ENCODE data around the gene DHRS3. TPM values are rescaled to one million over a fixed set of nuclear protein-coding genes. Genes with fewer than 3 reads are reported as not detected.

The DHRS3 gene
- polyA plus RNA-seq, 1 of the 3 experiments (the other 2 are of a cell fraction) = 44.8 TPM

- TF ChIP-seq CHD2 (IDR thresholded peaks at IDR 0.05; ENCODE audit: low read length, partially characterized antibody) (no peak), RFX5 (IDR thresholded peaks at IDR 0.05; ENCODE audit: low read length) (no peak)
Measured at GRCh38 chr1:12665511-12665910, 47.5 kb upstream of the DHRS3 start (continued).

DNA sequence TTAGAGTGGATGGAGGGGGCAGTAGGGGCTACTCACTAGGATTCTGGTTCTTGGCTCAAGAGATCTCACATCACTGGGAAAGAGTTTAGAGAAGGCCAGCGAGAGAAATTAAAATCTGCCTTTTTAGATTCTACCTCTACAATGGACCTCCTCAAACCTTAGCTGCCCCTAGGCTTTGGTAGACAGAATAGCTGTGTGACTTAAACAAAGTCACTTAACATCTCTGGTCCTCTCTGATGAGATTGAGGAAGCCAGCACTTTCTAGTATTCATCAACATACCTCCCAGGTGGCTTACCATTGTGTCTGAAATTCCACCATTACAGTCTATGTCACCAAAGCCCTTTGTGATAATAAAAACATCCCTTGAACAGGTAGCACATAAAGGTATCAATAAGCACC is 44.5 kb upstream of the DHRS3 start:
- H3K4me2 ChIP-seq = no peak overlapping the region
- ChIA-PET POLR2A (no interaction called here), CTCF (interaction anchor here (1.2 kb wide), 1 partner anchor 349 kb away, joined by 4 read pairs; no protein-coding TSS in a partner anchor)
- H3F3A ChIP-seq (replicated peaks; ENCODE audit: insufficient read depth) = no peaks in the 10 kb centered on the region
- H3K4me3 ChIP-seq (ENCODE audit: low read depth in 2 of 2, low read length in 1 of 2) = no peak overlapping the region
- H4K20me1 ChIP-seq (ENCODE audit: insufficient read depth) = no peaks in the 10 kb centered on the region
- H3K27ac ChIP-seq (ENCODE audit: low read depth in 2 of 2, low read length in 1 of 2) = no peak overlapping the region
- no peaks in the 10 kb centered on the region for H3K79me2 ChIP-seq (ENCODE audit: insufficient read depth)
- no peak for DNase-seq
- no peak overlapping the region for H3K9ac ChIP-seq
- no peaks in the 10 kb centered on the region for H3K9me2 ChIP-seq
- no peaks in the 10 kb centered on the region for H3K9me3 ChIP-seq
- H2AFZ ChIP-seq (ENCODE audit: low read depth) = no peak overlapping the region
- H3K4me1 ChIP-seq (ENCODE audit: control insufficient read depth in 1 of 2, insufficient read depth in 2 of 2, low read depth in 1 of 2, low read length in 1 of 2) = no peaks in the 10 kb centered on the region
- WGBS (ENCODE audit: low lambda C conversion rate) = 7% methylated on average over 1 of the region's 1 CpG
- no peak for TF ChIP-seq ZBTB33 (IDR thresholded peaks at IDR 0.05; ENCODE audit: borderline replicate concordance, low read depth)
- no peak for TF ChIP-seq MXI1 (IDR thresholded peaks at IDR 0.05; ENCODE audit: low read depth, low read length)
- no peak for TF ChIP-seq SMC3 (IDR thresholded peaks at IDR 0.05; ENCODE audit: low read depth, low read length)
- no peaks in the 10 kb centered on the region for H3K36me3 ChIP-seq (replicated peaks in 1 of 2; ENCODE audit: control insufficient read depth in 1 of 2, insufficient read depth in 2 of 2, low read length in 1 of 2)
- no peaks in the 10 kb centered on the region for H3K27me3 ChIP-seq (ENCODE audit: insufficient read depth)

DNA sequence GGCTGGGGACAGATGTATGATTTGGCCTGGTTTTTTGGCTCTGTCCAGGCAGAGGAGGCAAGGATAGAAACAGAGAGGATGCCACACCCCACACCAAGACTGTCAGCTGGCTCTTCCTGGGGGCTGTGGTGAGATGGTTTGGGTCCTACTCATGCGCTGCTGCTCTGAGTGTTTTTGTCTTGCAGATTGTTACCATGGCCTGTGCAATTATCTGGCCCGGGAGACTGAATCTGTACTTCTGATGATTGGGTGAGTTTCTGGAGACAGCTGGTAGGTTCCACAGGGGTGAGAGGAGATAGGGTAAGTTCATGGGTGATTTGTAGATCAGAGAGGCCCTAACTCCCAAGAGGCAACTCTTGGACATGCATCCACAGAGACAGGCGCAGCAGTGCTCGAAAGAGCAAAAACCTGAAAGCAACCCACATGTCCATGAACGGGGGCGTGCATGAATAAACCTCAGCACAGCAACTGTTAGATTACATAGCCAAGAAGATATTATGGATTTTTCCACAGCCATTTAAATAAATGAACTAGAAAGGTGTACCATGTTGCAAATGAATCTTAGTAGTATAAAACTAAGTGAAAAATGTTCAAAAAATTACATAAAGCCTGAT is 43.7 kb upstream of the DHRS3 start:
- H3K27me3 ChIP-seq (ENCODE audit: insufficient read depth) = no peaks in the 10 kb centered on the region
- H3K4me1 ChIP-seq (ENCODE audit: control insufficient read depth in 1 of 2, insufficient read depth in 2 of 2, low read depth in 1 of 2, low read length in 1 of 2) = no peaks in the 10 kb centered on the region
- WGBS (ENCODE audit: low lambda C conversion rate) = 71% methylated on average over 6 of the region's 6 CpGs
- H3K79me2 ChIP-seq (ENCODE audit: insufficient read depth) = no peaks in the 10 kb centered on the region
- H3K36me3 ChIP-seq (replicated peaks in 1 of 2; ENCODE audit: control insufficient read depth in 1 of 2, insufficient read depth in 2 of 2, low read length in 1 of 2) = no peaks in the 10 kb centered on the region
- H3K9me3 ChIP-seq = no peaks in the 10 kb centered on the region
- POLR2A ChIA-PET = no interaction called here
- no peaks in the 10 kb centered on the region for H3F3A ChIP-seq (replicated peaks; ENCODE audit: insufficient read depth)
- no peak overlapping the region for H2AFZ ChIP-seq (ENCODE audit: low read depth)
- H3K9ac ChIP-seq = no peak overlapping the region
- H3K4me3 ChIP-seq (ENCODE audit: low read depth in 2 of 2, low read length in 1 of 2) = no peak overlapping the region
- TF ChIP-seq MEF2A (IDR thresholded peaks at IDR 0.05; ENCODE audit: borderline replicate concordance, low read depth) (no peak), RXRA (IDR thresholded peaks at IDR 0.05; ENCODE audit: borderline replicate concordance, low read depth) (no peak), MAX (IDR thresholded peaks at IDR 0.05; ENCODE audit: low read depth) (no peak), RFX5 (IDR thresholded peaks at IDR 0.05; ENCODE audit: low read length) (no peak), CTCF (IDR thresholded peaks at IDR 0.05) (no peak)
- no peak overlapping the region for H3K4me2 ChIP-seq
- CTCF ChIA-PET = interaction anchor here (1.8 kb wide), 1 partner anchor 9 kb away, joined by 5 read pairs; no protein-coding TSS in a partner anchor
- no peak for DNase-seq
- H3K27ac ChIP-seq (ENCODE audit: low read depth in 2 of 2, low read length in 1 of 2) = no peak overlapping the region
- no peaks in the 10 kb centered on the region for H3K9me2 ChIP-seq
- H4K20me1 ChIP-seq (ENCODE audit: insufficient read depth) = no peaks in the 10 kb centered on the region
